IPS-NIHi11 (cell line): Measurements from ENCODE around the gene BABAM2.

Experiments used
- DNase-seq: peaks from one replicate; pipeline ENCODE4 v3.0.0; 2012; ENCODE audit warnings: mixed read lengths, low spot score

Gene BABAM2

GRCh38 chr2:28030600-28030999, 140.1 kb downstream of the BABAM2 start:
- no peak for DNase-seq

GRCh38 chr2:28032816-28033215, 142.3 kb downstream of the BABAM2 start:
- no peak for DNase-seq

GRCh38 chr2:28034696-28035095, 144.2 kb downstream of the BABAM2 start:
- DNase-seq = no peak

- DNase-seq = no peak
These were observed 144.7 kb downstream of the BABAM2 start for GRCh38 chr2:28035163-28035690.

- DNase-seq = no peak
These were observed 145.3 kb downstream of the BABAM2 start for GRCh38 chr2:28035816-28036215.

- DNase-seq = no peak
These were observed 145.8 kb downstream of the BABAM2 start for GRCh38 chr2:28036307-28036706.

- DNase-seq = no peak
These were observed 148.2 kb downstream of the BABAM2 start for GRCh38 chr2:28038722-28039121.

GRCh38 chr2:28045676-28046351, 155.3 kb downstream of the BABAM2 start:
- DNase-seq = no peak

GRCh38 chr2:28046921-28047320, 156.4 kb downstream of the BABAM2 start:
- no peak for DNase-seq

GRCh38 chr2:28047681-28048080, 157.2 kb downstream of the BABAM2 start:
- DNase-seq = no peak

GRCh38 chr2:28048341-28048740, 157.8 kb downstream of the BABAM2 start:
- DNase-seq = no peak

GRCh38 chr2:28049416-28049815, 158.9 kb downstream of the BABAM2 start:
- DNase-seq = no peak

- no peak for DNase-seq
These were observed 159.4 kb downstream of the BABAM2 start for GRCh38 chr2:28049899-28050298.

GRCh38 chr2:28052691-28053090, 162.2 kb downstream of the BABAM2 start:
- no peak for DNase-seq

GRCh38 chr2:28053597-28053996, 163.1 kb downstream of the BABAM2 start:
- DNase-seq = no peak

- no peak for DNase-seq
These were observed 164.4 kb downstream of the BABAM2 start for GRCh38 chr2:28054916-28055315.

- no peak for DNase-seq
These were observed 164.9 kb downstream of the BABAM2 start for GRCh38 chr2:28055325-28055970.

GRCh38 chr2:28058791-28059190, 168.3 kb downstream of the BABAM2 start:
- DNase-seq = no peak

GRCh38 chr2:28062867-28063266, 172.3 kb downstream of the BABAM2 start:
- DNase-seq = no peak

- no peak for DNase-seq
These were observed 173.0 kb downstream of the BABAM2 start for GRCh38 chr2:28063492-28063962.

GRCh38 chr2:28067602-28068001, 177.1 kb downstream of the BABAM2 start:
- no peak for DNase-seq

- no peak for DNase-seq
These were observed 177.6 kb downstream of the BABAM2 start for GRCh38 chr2:28068088-28068487.

GRCh38 chr2:28068527-28068926, 178.0 kb downstream of the BABAM2 start:
- no peak for DNase-seq

- DNase-seq = no peak
These were observed 180.7 kb downstream of the BABAM2 start for GRCh38 chr2:28071221-28071620.
